GM18861 (cell line): ENCODE data around the gene DMWD.
"Not testable (repeated sequence)": the region's sequence is repeated elsewhere in the genome, so short reads cannot be mapped to it uniquely, and the experiment has no call there.

Experiments used
- ATAC-seq: cut with Tn5 transposase; IDR thresholded peaks from one replicate; pipeline ENCODE4 v1.9.1; 2021; ENCODE audit not compliant: unreplicated experiment

DMWD gene

DNA sequence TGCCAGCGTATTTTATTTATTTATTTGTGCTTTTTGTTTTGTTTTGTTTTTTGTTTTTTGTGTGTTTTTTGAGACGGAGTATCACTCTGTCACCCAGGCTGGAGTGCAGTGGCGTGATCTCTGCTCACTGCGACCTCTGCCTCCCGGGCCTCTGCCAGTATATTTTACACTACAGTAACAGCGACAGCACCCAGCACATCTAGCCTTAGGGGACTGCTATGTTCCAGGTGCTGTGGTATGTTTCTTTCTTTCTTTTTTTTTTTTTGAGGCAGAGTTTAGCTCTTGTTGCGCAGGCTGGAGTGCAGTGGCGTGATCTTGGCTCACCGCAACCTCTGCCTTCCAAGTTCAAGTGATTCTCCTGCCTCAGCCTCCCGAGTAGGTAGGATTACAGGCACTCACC, 41.2 kb downstream of the DMWD start:
- ATAC-seq = not testable (repeated sequence)

DNA sequence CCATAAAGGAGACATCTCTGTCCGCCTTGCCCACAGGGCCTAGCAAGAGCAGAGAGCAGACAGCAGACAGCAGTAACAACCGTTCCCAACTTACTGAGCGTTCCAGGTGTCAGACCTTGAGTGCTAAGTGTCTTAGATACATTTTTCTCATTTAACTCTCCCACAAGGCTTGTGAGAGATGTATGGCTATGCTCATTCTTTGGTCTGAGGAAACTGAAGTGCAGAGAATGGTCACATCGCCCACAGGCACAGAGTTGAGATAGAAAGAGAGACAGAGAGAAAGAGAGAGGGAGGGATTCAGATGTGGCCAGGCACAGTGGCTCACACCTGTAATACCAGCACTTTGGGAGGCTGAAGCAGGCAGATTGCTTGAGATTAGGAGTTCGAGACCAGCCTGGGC, 45.1 kb downstream of the DMWD start:
- no peak for ATAC-seq

DNA sequence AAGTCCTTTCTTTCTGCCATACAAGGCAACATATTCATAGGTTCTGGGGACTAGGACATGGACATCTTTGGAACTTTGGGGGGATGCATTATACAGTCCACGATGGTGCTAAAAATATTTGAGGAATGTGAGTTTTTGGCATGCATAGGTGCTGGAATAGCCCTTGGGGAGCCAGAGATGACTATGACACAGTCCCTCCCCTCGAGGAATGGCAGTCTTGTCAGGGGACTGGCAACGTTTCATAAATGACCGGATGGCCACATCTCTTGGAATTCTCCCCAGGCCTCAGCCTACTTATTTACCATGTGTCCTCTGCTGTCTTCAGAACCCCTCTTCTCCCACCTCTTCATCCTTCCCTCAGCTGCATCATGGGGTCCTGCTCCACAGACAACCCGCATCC, 45.8 kb downstream of the DMWD start:
- ATAC-seq = no peak

DNA sequence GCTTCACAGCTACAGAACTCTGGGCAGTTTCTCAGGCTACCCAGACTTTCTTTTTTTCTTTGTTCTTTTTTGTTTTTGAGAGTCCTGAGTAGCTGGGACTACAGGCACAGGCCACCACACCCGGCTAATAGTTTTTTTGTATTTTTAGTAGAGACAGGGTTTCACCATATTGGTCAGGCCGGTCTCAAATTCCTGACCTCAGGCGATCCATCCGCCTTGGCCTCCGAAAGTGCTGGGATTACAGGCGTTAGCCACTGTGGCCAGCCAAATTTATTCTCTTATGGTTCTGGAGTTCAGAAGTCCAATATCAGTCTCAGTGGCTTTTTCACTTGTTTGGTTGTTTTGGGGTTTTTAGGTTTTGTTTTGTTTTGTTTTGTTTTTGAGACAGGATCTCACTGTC, 47.0 kb downstream of the DMWD start:
- no peak for ATAC-seq

DNA sequence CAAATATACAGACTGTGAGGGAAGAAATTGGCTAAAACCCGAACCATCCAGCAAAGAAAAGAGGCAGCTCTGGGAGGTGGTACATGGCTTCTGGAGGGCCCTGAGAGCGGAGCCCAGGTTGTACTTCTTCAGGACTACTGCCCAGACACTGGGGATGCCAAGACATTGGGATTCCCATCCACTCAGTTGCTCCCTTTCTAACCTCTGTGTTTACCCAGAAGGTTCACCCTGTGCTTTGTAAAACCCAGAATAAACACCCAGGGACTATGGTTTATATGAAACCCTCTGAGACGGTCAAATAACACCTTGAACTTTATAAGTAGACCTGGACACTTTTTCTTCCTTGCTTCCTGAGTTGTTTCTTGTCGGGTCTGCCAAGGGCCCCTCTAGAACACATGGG, 49.7 kb downstream of the DMWD start:
- no peak for ATAC-seq

DNA sequence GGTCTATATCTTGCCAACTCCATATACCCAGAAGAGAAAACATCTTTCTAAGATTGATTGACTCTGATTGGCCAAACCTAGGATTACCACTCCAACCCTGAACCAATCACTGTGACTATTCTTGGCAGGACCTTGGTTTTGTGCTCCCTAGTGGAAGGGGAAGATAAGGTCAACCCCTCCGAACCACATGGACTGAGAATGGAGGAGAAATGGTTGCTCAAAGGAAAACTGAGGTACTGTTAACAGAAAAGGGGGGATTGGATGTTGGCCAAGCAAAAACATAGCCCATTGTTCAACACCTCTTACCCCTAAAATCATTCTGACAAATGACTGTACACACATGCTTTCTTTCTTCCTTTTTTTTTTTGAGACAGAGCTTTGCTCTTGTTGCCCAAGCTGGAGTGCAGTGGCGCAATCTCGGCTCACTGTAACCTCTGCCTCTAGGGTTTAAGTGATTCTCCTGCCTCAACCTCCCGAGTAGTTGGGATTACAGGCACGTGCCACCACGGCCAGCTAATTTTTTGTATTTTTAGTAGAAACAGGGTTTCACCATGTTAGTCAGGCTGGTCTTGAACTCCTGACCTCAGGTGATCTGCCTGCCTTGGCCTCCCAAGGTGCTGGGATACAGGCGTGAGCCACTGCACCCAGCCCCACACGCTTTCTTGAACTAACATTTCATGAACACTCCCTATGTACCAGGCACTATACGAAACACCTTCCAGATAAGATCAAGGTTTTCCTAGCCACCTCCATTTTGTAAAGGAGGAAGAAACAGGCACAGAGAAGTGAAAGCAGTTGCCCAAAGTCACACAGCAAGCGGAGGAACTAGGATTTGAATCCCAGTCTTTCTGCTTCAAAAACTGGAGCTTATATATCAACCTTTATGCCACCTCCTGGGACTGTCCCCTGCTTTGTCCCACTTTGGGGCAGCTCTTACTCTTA, 52.9 kb downstream of the DMWD start:
- no peak for ATAC-seq

DNA sequence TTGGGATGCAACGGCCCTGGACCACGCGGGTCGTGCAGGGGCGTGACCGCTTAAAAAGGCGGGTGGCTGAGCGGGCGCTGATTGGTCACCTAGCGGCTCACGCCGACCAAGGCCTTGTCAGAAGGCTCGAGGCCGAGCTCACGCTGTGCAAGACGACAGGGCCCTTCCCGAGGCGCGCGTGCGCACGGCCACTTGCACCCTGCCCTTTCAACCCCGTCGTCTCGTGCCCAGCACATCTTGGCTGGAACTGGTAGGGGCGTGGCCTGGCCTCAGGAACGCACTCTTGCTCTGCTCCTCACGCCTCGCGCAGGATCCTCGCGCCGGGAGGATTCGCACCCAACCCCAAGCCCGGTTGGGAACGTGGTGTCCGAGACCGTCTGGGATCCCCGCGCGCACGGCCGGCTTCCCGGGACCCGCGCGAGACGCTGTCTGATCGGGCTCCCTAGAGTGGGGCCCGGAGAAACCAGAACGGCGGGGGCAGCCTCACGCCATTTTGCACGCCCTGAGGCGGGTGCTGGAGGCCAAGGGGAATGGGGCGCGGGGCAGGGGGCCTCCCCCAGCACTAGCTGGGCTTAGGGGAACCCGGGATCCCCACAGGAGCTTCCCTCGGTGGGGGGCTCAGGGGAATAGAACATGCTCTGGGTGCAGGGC, 59.4 kb downstream of the DMWD start, which contains the start of gene MEIOSIN:
TSS of gene MEIOSIN (plus strand) at position 280 of the 651 bp plus-strand sequence. CDS start 1,938 bp downstream, outside the sequence.
- no peak for ATAC-seq
